Hematopoietic multipotent progenitor cell treated with erythropoietin and hydrocortisone succinate and interleukin-3 and kit ligand, for 6 days (in vitro differentiated cells): ENCODE results near the gene TRIM58.
A peak's percentile ranks its signal among the peaks of the same experiment; 100 is the strongest.

Experiments
- DNase-seq: peaks from one replicate; pipeline ENCODE4 v3.0.0-alpha.2; 2015

Gene TRIM58

GRCh38 chr1:247895163-247895637 is 38.2 kb downstream of the TRIM58 start, which contains the start of gene OR2W3:
TSS of gene OR2W3 (plus strand) at chr1:247895587. CDS start at chr1:247895587, 0 bp downstream.
- DNase-seq: no peak

- DNase-seq: no peak
These were observed 39.0 kb downstream of the TRIM58 start for GRCh38 chr1:247895976-247896375.

GRCh38 chr1:247904122-247904521 is 47.1 kb downstream of the TRIM58 start:
- no peak for DNase-seq

GRCh38 chr1:247905181-247905580 is 48.2 kb downstream of the TRIM58 start:
- no peak for DNase-seq

- peak; percentile 38 for DNase-seq
These were observed 49.0 kb downstream of the TRIM58 start for GRCh38 chr1:247905910-247906503.

GRCh38 chr1:247906504-247907047 is 49.6 kb downstream of the TRIM58 start:
- peak; percentile 95 for DNase-seq

GRCh38 chr1:247908766-247909165 is 51.8 kb downstream of the TRIM58 start:
- DNase-seq: no peak

- DNase-seq: no peak
These were observed 56.8 kb downstream of the TRIM58 start for GRCh38 chr1:247913786-247914185.

GRCh38 chr1:247914941-247915662 is 58.1 kb downstream of the TRIM58 start:
- DNase-seq: no peak

GRCh38 chr1:247919952-247920351 is 63.0 kb downstream of the TRIM58 start, which contains the start of gene OR2T8:
TSS of gene OR2T8 (plus strand) at chr1:247920252. CDS start at chr1:247921018, 766 bp downstream.
- DNase-seq: no peak

GRCh38 chr1:247923941-247924340 is 67.0 kb downstream of the TRIM58 start:
- no peak for DNase-seq

GRCh38 chr1:247924868-247925267 is 67.9 kb downstream of the TRIM58 start, which contains the start of gene OR2AJ1:
TSS of gene OR2AJ1 (plus strand) at chr1:247924889. CDS start at chr1:247933769, 8,880 bp downstream.
- no peak for DNase-seq
